ENCODE data around the gene YIPF2.

Gene YIPF2

DNA sequence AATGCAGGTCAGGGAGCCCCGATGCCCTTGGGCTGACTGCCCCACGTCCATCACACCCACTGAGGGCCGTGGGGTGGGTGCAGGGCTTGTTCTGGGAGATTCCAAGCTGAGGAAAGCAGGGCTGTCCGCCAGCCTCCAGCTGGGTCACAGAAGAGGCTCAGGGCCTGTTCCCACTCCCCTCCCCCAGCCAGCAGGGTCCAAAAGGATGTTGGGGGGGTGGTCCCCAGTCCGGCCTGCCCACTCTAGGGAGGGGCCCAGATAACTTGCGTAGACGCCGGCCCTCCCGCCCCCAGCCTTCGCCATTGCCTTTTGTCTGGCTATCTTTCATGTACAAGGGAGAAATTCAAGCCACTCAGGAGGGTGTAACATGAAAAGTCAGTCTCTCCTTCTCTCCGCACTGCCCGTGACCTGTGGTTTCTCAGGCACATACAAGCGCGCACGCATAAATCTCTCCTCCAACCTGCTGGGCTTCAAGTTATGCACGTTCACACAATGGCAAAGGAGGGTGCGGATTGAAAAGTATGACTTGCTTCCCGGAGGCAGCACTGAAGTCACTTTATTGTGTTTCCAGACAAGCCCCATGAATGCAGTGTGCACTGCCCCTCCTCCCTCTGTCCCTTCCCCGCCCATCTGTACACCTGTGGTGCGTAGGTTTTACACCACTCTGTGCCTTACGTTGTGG, 36.9 kb downstream of the YIPF2 start:
- H3K27ac ChIP-seq (ENCODE audit: low read length): no peak overlapping the region

DNA sequence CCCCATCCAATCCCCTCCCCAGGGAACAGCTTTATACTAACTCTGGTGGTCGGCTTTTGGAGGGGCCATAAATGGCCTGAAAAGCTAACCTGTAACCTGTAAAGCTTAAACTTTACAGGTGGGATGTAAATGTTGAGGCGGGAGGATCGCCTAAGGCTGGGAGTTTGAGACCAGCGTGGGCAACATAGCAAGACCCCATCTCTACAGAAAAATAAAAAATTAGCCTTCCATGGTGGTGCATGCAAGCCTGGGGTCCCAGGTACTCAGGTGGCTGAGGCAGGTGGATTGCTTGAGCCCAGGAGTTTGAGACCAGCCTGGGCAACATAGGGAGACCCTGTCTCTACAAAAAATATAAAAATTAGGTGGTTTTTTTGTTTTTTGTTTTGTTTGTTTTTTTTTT, 38.6 kb downstream of the YIPF2 start:
- H3K79me2 ChIP-seq (ENCODE audit: insufficient read depth, low read length): peaks cover 82% of the 10 kb centered on the region
- H3K4me2 ChIP-seq (ENCODE audit: insufficient read depth, low read length): no peak overlapping the region
- ATAC-seq (ENCODE audit: insufficient read depth, low read depth) (no peak), DNase-seq (no peak)
- H3K27ac ChIP-seq (ENCODE audit: low read length): no peak overlapping the region
- H3K4me1 ChIP-seq (ENCODE audit: insufficient read depth, low read length): no peaks in the 10 kb centered on the region
- no peaks in the 10 kb centered on the region for H3K27me3 ChIP-seq (ENCODE audit: insufficient read depth, low read length, poor library complexity)
- no peak overlapping the region for H3K9ac ChIP-seq (ENCODE audit: low read depth, low read length)
- H2AFZ ChIP-seq (ENCODE audit: low read depth, low read length): no peak overlapping the region
- TF ChIP-seq EZH2 (IDR thresholded peaks at IDR 0.05; ENCODE audit: borderline replicate concordance, low read depth, low read length, severe bottlenecking): no peak
- TF ChIP-seq, protein P1, sequence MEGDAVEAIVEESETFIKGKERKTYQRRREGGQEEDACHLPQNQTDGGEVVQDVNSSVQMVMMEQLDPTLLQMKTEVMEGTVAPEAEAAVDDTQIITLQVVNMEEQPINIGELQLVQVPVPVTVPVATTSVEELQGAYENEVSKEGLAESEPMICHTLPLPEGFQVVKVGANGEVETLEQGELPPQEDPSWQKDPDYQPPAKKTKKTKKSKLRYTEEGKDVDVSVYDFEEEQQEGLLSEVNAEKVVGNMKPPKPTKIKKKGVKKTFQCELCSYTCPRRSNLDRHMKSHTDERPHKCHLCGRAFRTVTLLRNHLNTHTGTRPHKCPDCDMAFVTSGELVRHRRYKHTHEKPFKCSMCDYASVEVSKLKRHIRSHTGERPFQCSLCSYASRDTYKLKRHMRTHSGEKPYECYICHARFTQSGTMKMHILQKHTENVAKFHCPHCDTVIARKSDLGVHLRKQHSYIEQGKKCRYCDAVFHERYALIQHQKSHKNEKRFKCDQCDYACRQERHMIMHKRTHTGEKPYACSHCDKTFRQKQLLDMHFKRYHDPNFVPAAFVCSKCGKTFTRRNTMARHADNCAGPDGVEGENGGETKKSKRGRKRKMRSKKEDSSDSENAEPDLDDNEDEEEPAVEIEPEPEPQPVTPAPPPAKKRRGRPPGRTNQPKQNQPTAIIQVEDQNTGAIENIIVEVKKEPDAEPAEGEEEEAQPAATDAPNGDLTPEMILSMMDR (IDR thresholded peaks at IDR 0.05; ENCODE audit: borderline replicate concordance, extremely low read depth, low read length, poor library complexity, severe bottlenecking): no peak
- peaks cover 62% of the 10 kb centered on the region for H4K20me1 ChIP-seq (ENCODE audit: insufficient read depth, low read length)
- H3K36me3 ChIP-seq (ENCODE audit: insufficient read depth, low read length): peaks cover 4% of the 10 kb centered on the region; the same call in 1 of the 2 replicates
- no peak overlapping the region for H3K4me3 ChIP-seq (ENCODE audit: low read depth in 1 of 2, low read length in 2 of 2)
- no peaks in the 10 kb centered on the region for H3K9me3 ChIP-seq (ENCODE audit: insufficient read depth, low read length, severe bottlenecking)

More for the DNA sequence above, 36.9 kb downstream of the YIPF2 start:
- Histone ChIP-seq H3K9me3 (ENCODE audit: insufficient read depth, low read length, severe bottlenecking) (no peaks in the 10 kb centered on the region), H3K9ac (ENCODE audit: low read depth, low read length) (no peak overlapping the region), H3K36me3 (ENCODE audit: insufficient read depth, low read length) (peaks cover 5% of the 10 kb centered on the region; the same call in 1 of the 2 replicates), H2AFZ (ENCODE audit: low read depth, low read length) (no peak overlapping the region), H3K79me2 (ENCODE audit: insufficient read depth, low read length) (peaks cover 82% of the 10 kb centered on the region), H4K20me1 (ENCODE audit: insufficient read depth, low read length) (peaks cover 66% of the 10 kb centered on the region), H3K27me3 (ENCODE audit: insufficient read depth, low read length, poor library complexity) (no peaks in the 10 kb centered on the region), H3K4me2 (ENCODE audit: insufficient read depth, low read length) (no peak overlapping the region), H3K4me1 (ENCODE audit: insufficient read depth, low read length) (no peaks in the 10 kb centered on the region), H3K4me3 (ENCODE audit: low read depth in 1 of 2, low read length in 2 of 2) (no peak overlapping the region)
- DNase-seq (no peak), ATAC-seq (ENCODE audit: insufficient read depth, low read depth) (no peak)
- TF ChIP-seq, protein P1 (IDR thresholded peaks at IDR 0.05; ENCODE audit: borderline replicate concordance, extremely low read depth, low read length, poor library complexity, severe bottlenecking): no peak
- TF ChIP-seq EZH2 (IDR thresholded peaks at IDR 0.05; ENCODE audit: borderline replicate concordance, low read depth, low read length, severe bottlenecking): no peak

DNA sequence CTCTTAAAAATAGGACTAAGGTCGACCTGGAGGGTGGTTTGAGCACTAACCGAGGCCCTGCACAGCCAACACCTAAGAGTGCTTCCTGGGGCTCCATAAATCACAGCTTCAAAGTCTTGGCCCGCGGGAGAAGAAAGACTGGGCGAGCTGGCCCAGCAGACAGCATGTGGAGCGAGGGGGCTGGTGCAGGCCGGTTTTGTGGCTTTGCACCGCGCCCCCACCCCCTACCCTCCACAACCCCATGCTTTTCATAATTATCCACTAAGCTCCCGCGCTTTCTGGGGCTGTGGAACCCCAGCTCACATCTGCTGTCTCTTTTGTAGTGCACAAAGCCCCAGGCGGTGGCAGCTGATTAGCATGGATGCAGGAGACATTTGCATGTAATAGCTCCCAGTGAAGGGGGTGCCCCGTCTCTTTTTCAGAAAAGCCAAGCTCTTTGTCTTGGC, 40.0 kb downstream of the YIPF2 start:
- H4K20me1 ChIP-seq (ENCODE audit: insufficient read depth, low read length): peaks cover 53% of the 10 kb centered on the region
- no peak overlapping the region for H2AFZ ChIP-seq (ENCODE audit: low read depth, low read length)
- H3K79me2 ChIP-seq (ENCODE audit: insufficient read depth, low read length): peaks cover 82% of the 10 kb centered on the region
- ATAC-seq (ENCODE audit: insufficient read depth, low read depth): no peak
- peaks cover 4% of the 10 kb centered on the region; the same call in 1 of the 2 replicates for H3K36me3 ChIP-seq (ENCODE audit: insufficient read depth, low read length)
- no peak overlapping the region for H3K9ac ChIP-seq (ENCODE audit: low read depth, low read length)
- H3K27me3 ChIP-seq (ENCODE audit: insufficient read depth, low read length, poor library complexity): no peaks in the 10 kb centered on the region
- H3K4me1 ChIP-seq (ENCODE audit: insufficient read depth, low read length): no peaks in the 10 kb centered on the region
- H3K4me2 ChIP-seq (ENCODE audit: insufficient read depth, low read length): no peak overlapping the region
- no peak overlapping the region for H3K4me3 ChIP-seq (ENCODE audit: low read depth in 1 of 2, low read length in 2 of 2)
- no peaks in the 10 kb centered on the region for H3K9me3 ChIP-seq (ENCODE audit: insufficient read depth, low read length, severe bottlenecking)
- TF ChIP-seq, protein P1 (IDR thresholded peaks at IDR 0.05; ENCODE audit: borderline replicate concordance, extremely low read depth, low read length, poor library complexity, severe bottlenecking): no peak
- no peak for TF ChIP-seq EZH2 (IDR thresholded peaks at IDR 0.05; ENCODE audit: borderline replicate concordance, low read depth, low read length, severe bottlenecking)
- H3K27ac ChIP-seq (ENCODE audit: low read length): no peak overlapping the region
- DNase-seq: no peak
